B cell (primary cell): ENCODE data around the gene ZRSR2. TPM values are rescaled to one million over a fixed set of nuclear protein-coding genes. Genes with fewer than 3 reads are reported as not detected.
"Not testable (repeated sequence)": the region's sequence is repeated elsewhere in the genome, so short reads cannot be mapped to it uniquely, and the experiment has no call there.

ENCODE experiments used
- ATAC-seq: fragments of 200-7000 bp; cut with Tn5 transposase; one replicate; pipeline ENCODE4 v1.10.0; 2021; ENCODE audit warnings: low read depth, mild to moderate bottlenecking, moderate number of reproducible peaks, moderate library complexity
- CTCF ChIA-PET: fragments of 350-600 bp; sonication (Branson Sonifier 250); formaldehyde crosslinking; loops from one replicate; lab custom pipeline; 2021; ENCODE audit warnings: antibody characterized with exemption, inconsistent platforms; lab: Charles Lee
- POLR2A ChIA-PET: fragments of 350-600 bp; sonication (Branson Sonifier 250); formaldehyde crosslinking; loops from one replicate; lab custom pipeline; 2021; ENCODE audit warnings: antibody characterized with exemption; lab: Charles Lee
- DNase-seq: peaks from one replicate; pipeline ENCODE4 v3.0.0; 2013
- H2AFZ ChIP-seq: 2 replicates; pipeline ENCODE4 v1.6.1; 2012; ENCODE audit warnings: mild to moderate bottlenecking, low read depth, low read length; ENCODE audit not compliant: insufficient read depth, poor library complexity, severe bottlenecking
- H3K27ac ChIP-seq, 2 donors: 1 replicate in 1 of 2; 2 replicates in 1 of 2; pipeline ENCODE4 v1.5.1; 2012 to 2013; ENCODE audit warnings: low read length in 2 of 2, mild to moderate bottlenecking in 2 of 2, moderate library complexity in 1 of 2
- H3K27me3 ChIP-seq, 4 experiments: fragments of 200-600 bp in 1 of 4; sonication (generic) in 1 of 4; replicated peaks in 1 of 4; 1 replicate in 2 of 4; 2 replicates in 2 of 4; pipeline versions ENCODE4 v1.6.1 to v1.7.0; 2013 to 2016; ENCODE audit warnings: low read length in 3 of 4, mild to moderate bottlenecking in 2 of 4, mixed read lengths in 1 of 4, moderate library complexity in 1 of 4; ENCODE audit not compliant: insufficient read depth in 4 of 4, control insufficient read depth in 3 of 4; ENCODE audit errors: control extremely low read depth in 1 of 4
- H3K36me3 ChIP-seq, 2 experiments: replicated peaks in 1 of 2; 1 replicate in 1 of 2; 2 replicates in 1 of 2; pipeline versions ENCODE4 v1.6.1 to v1.7.1; 2013; ENCODE audit warnings: low read length in 1 of 2; ENCODE audit not compliant: insufficient read depth in 2 of 2, control insufficient read depth in 1 of 2; ENCODE audit errors: control extremely low read depth in 1 of 2, extremely low read depth in 1 of 2
- H3K4me1 ChIP-seq, 2 donors: fragments of 200-600 bp in 1 of 2; sonication (generic) in 1 of 2; 1 replicate in 1 of 2; 2 replicates in 1 of 2; pipeline versions ENCODE4 v1.5.1 to v1.6.1; 2013 to 2017; ENCODE audit warnings: low read length in 2 of 2; ENCODE audit not compliant: control insufficient read depth in 2 of 2, insufficient read depth in 2 of 2
- H3K4me2 ChIP-seq: replicated peaks from 2 replicates; pipeline ENCODE3; 2012; ENCODE audit warnings: mild to moderate bottlenecking, low read depth, low read length; ENCODE audit not compliant: poor library complexity, severe bottlenecking
- H3K4me3 ChIP-seq, 5 experiments: fragments of 200-600 bp in 1 of 5; sonication (generic) in 1 of 5; 1 replicate in 3 of 5; 2 replicates in 2 of 5; pipeline versions ENCODE4 v1.5.1 to v1.7.0; 2011 to 2016; ENCODE audit warnings: low read length in 4 of 5, mild to moderate bottlenecking in 4 of 5, low read depth in 2 of 5, control low read depth in 1 of 5, moderate library complexity in 1 of 5; ENCODE audit not compliant: insufficient read depth in 1 of 5; ENCODE audit errors: control extremely low read depth in 1 of 5, extremely low read depth in 1 of 5
- H3K79me2 ChIP-seq: fragments of 200-600 bp; sonication (generic); one replicate; pipeline ENCODE4 v1.6.0; 2016; ENCODE audit warnings: low read length; ENCODE audit not compliant: control insufficient read depth, insufficient read depth
- H3K9ac ChIP-seq: fragments of 200-600 bp; sonication (generic); 2 replicates; pipeline ENCODE4 v1.6.1; 2017; ENCODE audit warnings: mild to moderate bottlenecking, low read length, moderate library complexity
- H3K9me3 ChIP-seq, 3 donors: one replicate each; pipeline versions ENCODE4 v1.6.1 to v1.7.1; 2013; ENCODE audit warnings: low read length in 2 of 3; ENCODE audit not compliant: control insufficient read depth in 2 of 3, insufficient read depth in 1 of 3; ENCODE audit errors: control extremely low read depth in 1 of 3
- H4K20me1 ChIP-seq: 2 replicates; pipeline ENCODE4 v1.6.0; 2012; ENCODE audit warnings: mild to moderate bottlenecking, low read length; ENCODE audit not compliant: insufficient read depth, control insufficient read depth, poor library complexity, severe bottlenecking
- H3K27ac Mint-ChIP-seq: one replicate; pipeline ENCODE4 v1.8.0; 2021; ENCODE audit warnings: mixed read lengths
- H3K27me3 Mint-ChIP-seq: one replicate; pipeline ENCODE4 v1.8.0; 2021; ENCODE audit warnings: mixed read lengths
- H3K4me1 Mint-ChIP-seq: one replicate; pipeline ENCODE4 v1.8.0; 2021; ENCODE audit warnings: mixed read lengths
- H3K4me3 Mint-ChIP-seq: one replicate; pipeline ENCODE4 v1.8.0; 2021; ENCODE audit warnings: mixed read lengths
- H3K9me3 Mint-ChIP-seq: one replicate; pipeline ENCODE4 v1.8.0; 2022; ENCODE audit warnings: mixed read lengths; ENCODE audit not compliant: insufficient read depth
- CTCF ChIP-seq: fragments of 200-600 bp; IDR thresholded peaks from one replicate; pipeline ENCODE4 v1.8.0; 2022; ENCODE audit warnings: antibody characterized with exemption, mild to moderate bottlenecking
- EZH2 ChIP-seq: IDR thresholded peaks from 2 replicates; pipeline ENCODE4 v1.6.1; 2012; ENCODE audit warnings: borderline replicate concordance, low read depth, mild to moderate bottlenecking, moderate library complexity, low read length; ENCODE audit not compliant: insufficient read depth, poor library complexity, severe bottlenecking
- WGBS: methylation state at CpG from one replicate; pipeline ENCODE4 v1.1.5; 2013; ENCODE audit warnings: missing lambda C conversion rate; ENCODE audit not compliant: insufficient coverage; 5-methylcytosine and 5-hydroxymethylcytosine counted together
- intact Hi-C: fragments of 100-400 bp; cut with micrococcal nuclease; formaldehyde crosslinking; loops from one replicate; pipeline ENCODE4 v1.10.0; 2022
- polyA plus RNA-seq: library from polyadenylated mRNA; depleted of rRNA; stranded (reverse); fragments of >200 nt; gene quantifications from 2 replicates; pipeline ENCODE4 v1.2.3, GENCODE V29; 2012
- total RNA-seq, 2 donors: library from RNA; stranded (reverse); fragments of 120-200 nt in 1 of 2; gene quantifications; 1 replicate in 1 of 2; 2 replicates in 1 of 2; pipeline versions ENCODE4 v1.2.3 to v1.2.4, GENCODE V29; 2013 to 2022

Gene ZRSR2
- total and polyA plus RNA-seq, 2 donors (not counting 1 experiment from before 2014, with no cell fraction given), result 27.8 to 28.6 TPM

GRCh38 chrX:15758140-15758539, 32.1 kb upstream of the ZRSR2 start:
- intact Hi-C loops, result no loop called here
- Histone ChIP-seq H3K27ac (peak overlapping the region in 1 of 2 donors; percentile 63), H3K9ac (no peak overlapping the region), H3K4me2 (no peak overlapping the region), H4K20me1 (no peaks in the 10 kb centered on the region), H3K36me3 (peaks cover 0 to 3% of the 10 kb centered on the region in 2 experiments), H3K4me3 (no peak overlapping the region), H3K9me3 (no peaks in the 10 kb centered on the region), H2AFZ (no peak overlapping the region), H3K4me1 (peaks cover 2 to 3% of the 10 kb centered on the region in 2 donors), H3K27me3 (no peaks in the 10 kb centered on the region), H3K79me2 (peaks cover 19% of the 10 kb centered on the region)
- peaks cover 12% of the 10 kb centered on the region for H3K4me1 Mint-ChIP-seq
- TF ChIP-seq EZH2 (no peak), CTCF (no peak)
- no peak overlapping the region for H3K4me3 Mint-ChIP-seq
- H3K27me3 Mint-ChIP-seq, result no peaks in the 10 kb centered on the region
- CTCF ChIA-PET, result no interaction called here
- WGBS, result no CpG with 5 or more reads among the region's 4 CpGs
- POLR2A ChIA-PET, result no interaction called here
- no peaks in the 10 kb centered on the region for H3K9me3 Mint-ChIP-seq
- no peak for DNase-seq
- ATAC-seq, result no peak
- no peak overlapping the region for H3K27ac Mint-ChIP-seq

- H2AFZ ChIP-seq, H3K4me1 Mint-ChIP-seq, H3K4me2 ChIP-seq, H3K4me3 Mint-ChIP-seq, H3K9me3 ChIP-seq, POLR2A ChIA-PET, H3K27me3 ChIP-seq, ATAC-seq, H4K20me1 ChIP-seq, H3K4me1 ChIP-seq, DNase-seq, H3K4me3 ChIP-seq, H3K9ac ChIP-seq, H3K9me3 Mint-ChIP-seq, H3K27me3 Mint-ChIP-seq, H3K36me3 ChIP-seq: not testable (repeated sequence)
- H3K27ac ChIP-seq, result peak overlapping the region in 1 of 2 donors; percentile 46
- intact Hi-C loops, result loop anchor here (2.0 kb wide), 1 partner anchor 685 kb away; no protein-coding TSS in a partner anchor
- CTCF ChIA-PET, result interaction anchor here (0.7 to 1.3 kb wide), 2 partner anchors 9 to 96 kb away, joined by 3 to 5 read pairs; no protein-coding TSS in a partner anchor
- peak overlapping the region; percentile 32 for H3K27ac Mint-ChIP-seq
- peaks cover 14% of the 10 kb centered on the region for H3K79me2 ChIP-seq
- WGBS, result no CpG with 5 or more reads among the region's 6 CpGs
These were observed 30.4 kb upstream of the ZRSR2 start for GRCh38 chrX:15759886-15760285.
